ENCODE results near the gene IGFBPL1. TPM values are rescaled to one million over a fixed set of nuclear protein-coding genes. Genes with fewer than 3 reads are reported as not detected.

The IGFBPL1 gene
- total and polyA plus RNA-seq, 2 of the 8 experiments (the other 6 are each of a cell fraction or from before 2014, with no cell fraction given): 31.3 to 33.8 TPM

DNA sequence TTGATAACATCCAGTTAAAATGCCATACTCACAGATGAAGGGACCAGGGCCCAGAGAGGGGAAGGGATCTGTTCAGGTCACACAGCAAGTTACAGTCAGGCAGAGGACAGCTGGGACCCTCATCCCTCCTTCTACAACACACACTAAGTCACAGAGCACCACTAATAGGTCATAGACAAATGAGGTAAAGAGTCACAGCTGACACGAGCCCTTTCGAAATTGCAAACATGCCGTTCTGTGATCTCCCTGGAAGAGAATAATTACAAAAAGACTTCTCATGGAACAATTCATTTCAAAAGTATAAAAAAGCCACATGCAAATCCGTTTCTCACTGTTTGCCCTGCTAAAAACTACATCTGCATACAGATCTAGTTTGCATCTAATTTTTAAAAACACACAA is 15.5 kb downstream of the IGFBPL1 start:
- Histone ChIP-seq H4K5ac (ENCODE audit: insufficient read length, low read depth, low read length) (no peak overlapping the region), H3K36me3 (ENCODE audit: control insufficient read depth in 2 of 4, insufficient read depth in 4 of 4, low read length in 3 of 4) (peaks cover 0 to 5% (median 2%) of the 10 kb centered on the region in 4 experiments; a peak in 2 of 8 replicates), H3K4me2 (ENCODE audit: insufficient read depth in 1 of 2, low read depth in 2 of 2, low read length in 2 of 2) (no peak overlapping the region), H3K4me3 (ENCODE audit: extremely low read depth in 1 of 4, insufficient read depth in 2 of 4, low read depth in 3 of 4, low read length in 4 of 4) (no peak overlapping the region), H3K9me3 (ENCODE audit: insufficient read depth in 2 of 2, low read depth in 1 of 2, low read length in 1 of 2) (no peaks in the 10 kb centered on the region), H3K9ac (replicated peaks in 1 of 4; ENCODE audit: extremely low read depth in 1 of 4, low read depth in 3 of 4, low read length in 3 of 4) (no peak overlapping the region), H3K14ac (ENCODE audit: insufficient read length) (no peak overlapping the region), H2BK20ac (ENCODE audit: low read length) (no peak overlapping the region), H2AFZ (ENCODE audit: low read length) (no peak overlapping the region), H4K20me1 (replicated peaks in 1 of 2; ENCODE audit: control insufficient read depth in 1 of 2, insufficient read depth in 2 of 2, low read length in 2 of 2) (peaks cover 0 to 2% of the 10 kb centered on the region in 2 experiments), H3K79me1 (ENCODE audit: low read depth, low read length) (no peaks in the 10 kb centered on the region), H3K23ac (ENCODE audit: insufficient read length) (no peak overlapping the region), H3K23me2 (ENCODE audit: low read depth, low read length) (no peaks in the 10 kb centered on the region), H2BK5ac (ENCODE audit: low read depth, low read length) (no peak overlapping the region), H4K91ac (replicated peaks; ENCODE audit: insufficient read length, low read length) (no peak overlapping the region), H3K4ac (replicated peaks; ENCODE audit: insufficient read length, low read depth, low read length) (no peak overlapping the region), H3K56ac (replicated peaks; ENCODE audit: insufficient read length, low read depth, low read length) (no peak overlapping the region), H2AK5ac (ENCODE audit: low read depth, low read length) (no peak overlapping the region), H2BK120ac (replicated peaks; ENCODE audit: low read depth, low read length) (no peak overlapping the region), H3K27me3 (replicated peaks in 1 of 4; ENCODE audit: control insufficient read depth in 3 of 4, extremely low read depth in 1 of 4, insufficient read depth in 3 of 4, low read length in 3 of 4) (no peaks in the 10 kb centered on the region), H3K4me1 (replicated peaks in 1 of 4; ENCODE audit: control insufficient read depth in 3 of 4, insufficient read depth in 4 of 4, low read length in 3 of 4) (no peaks in the 10 kb centered on the region), H2BK12ac (ENCODE audit: low read depth, low read length) (no peak overlapping the region), H3K27ac (ENCODE audit: low read depth, low read length) (no peak overlapping the region), H4K8ac (ENCODE audit: extremely low read depth, insufficient read depth, low read length) (no peak overlapping the region), H2BK15ac (ENCODE audit: low read length) (no peak overlapping the region), H3K79me2 (ENCODE audit: control insufficient read depth in 1 of 2, insufficient read depth in 2 of 2, low read length in 2 of 2) (no peaks in the 10 kb centered on the region), H3K18ac (ENCODE audit: extremely low read depth, low read length) (no peak overlapping the region)
- 69% methylated on average over 4 of the region's 4 CpGs; no CpG with 5 or more reads in 1 of the 2 experiments for WGBS, 2 experiments (ENCODE audit: extremely low coverage in 1 of 2, insufficient coverage in 1 of 2, insufficient read length in 1 of 2, insufficient replicate concordance in 2 of 2, low coverage in 1 of 2, low lambda C conversion rate in 2 of 2, missing lambda C conversion rate in 1 of 2)
- no peak for DNase-seq (ENCODE audit: low read depth in 1 of 2, low spot score in 2 of 2)
- POLR2A ChIA-PET (ENCODE audit: partially characterized antibody): no interaction called here
- no peak for FAIRE-seq
- CTCF ChIA-PET (ENCODE audit: partially characterized antibody): interaction anchor here (0.8 to 2.4 kb wide), 3 partner anchors 8 to 12 kb away, joined by 3 to 6 read pairs (median 3); no protein-coding TSS in a partner anchor
- TF ChIP-seq SIRT6 (IDR thresholded peaks at IDR 0.05; ENCODE audit: low read length) (no peak), PHF8 (conservative IDR thresholded peaks at IDR 0.05; ENCODE audit: low read depth, low read length) (no peak), SAP30 (IDR thresholded peaks at IDR 0.05; ENCODE audit: insufficient read depth, insufficient replicate concordance, low read length) (no peak)
- TF ChIP-seq, protein P1, sequence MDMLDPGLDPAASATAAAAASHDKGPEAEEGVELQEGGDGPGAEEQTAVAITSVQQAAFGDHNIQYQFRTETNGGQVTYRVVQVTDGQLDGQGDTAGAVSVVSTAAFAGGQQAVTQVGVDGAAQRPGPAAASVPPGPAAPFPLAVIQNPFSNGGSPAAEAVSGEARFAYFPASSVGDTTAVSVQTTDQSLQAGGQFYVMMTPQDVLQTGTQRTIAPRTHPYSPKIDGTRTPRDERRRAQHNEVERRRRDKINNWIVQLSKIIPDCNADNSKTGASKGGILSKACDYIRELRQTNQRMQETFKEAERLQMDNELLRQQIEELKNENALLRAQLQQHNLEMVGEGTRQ (IDR thresholded peaks at IDR 0.05; ENCODE audit: low read length): no peak

Measured in H1 (cell line).